ENCODE measurements around the gene SPTBN4. TPM values are rescaled to one million over a fixed set of nuclear protein-coding genes. Genes with fewer than 3 reads are reported as not detected.

SPTBN4 gene
- total and polyA plus RNA-seq, 10 donors, result 0.30 to 2.3 (median 0.66) TPM

- Histone ChIP-seq H3K4me1 (no peaks in the 10 kb centered on the region), H3K9me3 (no peaks in the 10 kb centered on the region), H3K4me3 (no peak overlapping the region), H3K27me3 (replicated peaks in 1 of 7) (peaks cover 0 to 33% (median 0%) of the 10 kb centered on the region in 7 donors), H3K27ac (no peak overlapping the region), H3K36me3 (no peaks in the 10 kb centered on the region)
- no peak for DNase-seq
- 46 to 63% (median 54%) methylated on average over 6 of the region's 6 CpGs for WGBS, 5 donors
- intact Hi-C loops (cut with DNase I; ENCODE audit: low total_unique reads), result no loop called here
- TF ChIP-seq POLR2AphosphoS5 (IDR thresholded peaks at IDR 0.05) (no peak), POLR2A (IDR thresholded peaks at IDR 0.05) (no peak), CTCF (IDR thresholded peaks at IDR 0.05 in 8 of 11, conservative IDR thresholded peaks at IDR 0.05 in 3 of 11) (no peak)
Observed at GRCh38 chr19:40502647-40503319, 36.0 kb downstream of the SPTBN4 start.

- TF ChIP-seq CTCF (IDR thresholded peaks at IDR 0.05 in 8 of 11, conservative IDR thresholded peaks at IDR 0.05 in 3 of 11) (no peak), POLR2AphosphoS5 (IDR thresholded peaks at IDR 0.05) (no peak)
- whole genome bisulfite sequencing, 5 donors, result 39 to 50% (median 42%) methylated on average over 1 of the region's 1 CpG
- no peak overlapping the region for H3K27ac ChIP-seq
- peaks cover 0 to 34% (median 0%) of the 10 kb centered on the region in 7 donors for H3K27me3 ChIP-seq (replicated peaks in 1 of 7)
- no peak overlapping the region for H3K4me3 ChIP-seq
- intact Hi-C loops (cut with DNase I; ENCODE audit: low total_unique reads), result no loop called here
- DNase-seq, result no peak
- no peaks in the 10 kb centered on the region for H3K9me3 ChIP-seq
- no peaks in the 10 kb centered on the region for H3K36me3 ChIP-seq
- H3K4me1 ChIP-seq, result no peaks in the 10 kb centered on the region
Observed at GRCh38 chr19:40503320-40503695, 36.5 kb downstream of the SPTBN4 start.

- no peak for DNase-seq
Observed at GRCh38 chr19:40506099-40506498, 39.3 kb downstream of the SPTBN4 start.

More at GRCh38 chr19:40506099-40506498, 39.3 kb downstream of the SPTBN4 start:
- Histone ChIP-seq H3K4me3 (no peak overlapping the region), H3K27me3 (replicated peaks in 1 of 7) (peaks cover 0 to 54% (median 0%) of the 10 kb centered on the region in 7 donors), H3K9me3 (no peaks in the 10 kb centered on the region), H3K27ac (no peak overlapping the region), H3K36me3 (no peaks in the 10 kb centered on the region), H3K4me1 (no peaks in the 10 kb centered on the region)
- WGBS, 5 donors, result 72 to 81% (median 81%) methylated on average over 8 to 9 of the region's 9 CpGs
- intact Hi-C loops (cut with DNase I; ENCODE audit: low total_unique reads), result no loop called here
- no peak for TF ChIP-seq POLR2AphosphoS5 (IDR thresholded peaks at IDR 0.05)
- TF ChIP-seq POLR2A (IDR thresholded peaks at IDR 0.05), result no peak
- no peak for TF ChIP-seq CTCF (IDR thresholded peaks at IDR 0.05 in 8 of 11, conservative IDR thresholded peaks at IDR 0.05 in 3 of 11)
